ENCODE measurements around the gene TOMM5. TPM values are rescaled to one million over a fixed set of nuclear protein-coding genes. Genes with fewer than 3 reads are reported as not detected.
"Not testable (repeated sequence)": the region's sequence is repeated elsewhere in the genome, so short reads cannot be mapped to it uniquely, and the experiment has no call there.

The TOMM5 gene
- total RNA-seq, 2 experiments from 2014 or later, result 91.6 to 113 TPM

- H3K36me3 Mint-ChIP-seq; H3K4me3 Mint-ChIP-seq; ATAC-seq; DNase-seq; CTCF ChIA-PET; H3K4me1 Mint-ChIP-seq; H3K9me3 Mint-ChIP-seq (ENCODE audit: low read depth); H3K27ac Mint-ChIP-seq: not testable (repeated sequence)
- H3K27me3 Mint-ChIP-seq, result peaks cover 49% of the 10 kb centered on the region
Measured at GRCh38 chr9:37602061-37602460, 9.7 kb upstream of the TOMM5 start.

- Mint-ChIP-seq H3K27ac (no peak overlapping the region), H3K4me1 (peaks cover 16% of the 10 kb centered on the region), H3K4me3 (no peak overlapping the region), H3K36me3 (peaks cover 2% of the 10 kb centered on the region), H3K27me3 (peaks cover 41% of the 10 kb centered on the region), H3K9me3 (ENCODE audit: low read depth) (no peaks in the 10 kb centered on the region)
- ATAC-seq (no peak), DNase-seq (no peak)
- CTCF ChIA-PET, result interaction anchor here (1.4 kb wide), 1 partner anchor 18 kb away, joined by 6 read pairs; no protein-coding TSS in a partner anchor
Measured at GRCh38 chr9:37596504-37596903, 4.1 kb upstream of the TOMM5 start.

- Mint-ChIP-seq H3K36me3 (peaks cover 9% of the 10 kb centered on the region), H3K4me1 (peaks cover 33% of the 10 kb centered on the region), H3K27me3 (peaks cover 29% of the 10 kb centered on the region), H3K27ac (no peak overlapping the region), H3K9me3 (ENCODE audit: low read depth) (no peaks in the 10 kb centered on the region), H3K4me3 (peak overlapping the region; percentile 47)
- no peak for DNase-seq
- ATAC-seq, result no peak
- CTCF ChIA-PET, result interaction anchor here (1.3 to 1.4 kb wide), 3 partner anchors 9 to 18 kb away, joined by 3 to 6 read pairs (median 4); partner anchors contain the start of gene FBXO10
Measured at GRCh38 chr9:37593883-37594448, 1.6 kb upstream of the TOMM5 start.

- peaks cover 53% of the 10 kb centered on the region for H3K36me3 Mint-ChIP-seq
- H3K27ac Mint-ChIP-seq, result no peak overlapping the region
- H3K9me3 Mint-ChIP-seq (ENCODE audit: low read depth), result no peaks in the 10 kb centered on the region
- ATAC-seq (no peak), DNase-seq (no peak)
- H3K27me3 Mint-ChIP-seq, result no peaks in the 10 kb centered on the region
- peaks cover 26% of the 10 kb centered on the region for H3K4me1 Mint-ChIP-seq
- CTCF ChIA-PET, result interaction anchor here (2.5 kb wide), 1 partner anchor 8 kb away, joined by 11 read pairs; no protein-coding TSS in a partner anchor
- no peak overlapping the region for H3K4me3 Mint-ChIP-seq
Measured at GRCh38 chr9:37587521-37587920, 4.9 kb downstream of the TOMM5 start.

- Mint-ChIP-seq H3K9me3 (ENCODE audit: low read depth) (no peaks in the 10 kb centered on the region), H3K4me1 (peaks cover 4% of the 10 kb centered on the region), H3K27me3 (no peaks in the 10 kb centered on the region), H3K4me3 (no peak overlapping the region), H3K27ac (no peak overlapping the region), H3K36me3 (peaks cover 48% of the 10 kb centered on the region)
- no peak for ATAC-seq
- DNase-seq, result no peak
- CTCF ChIA-PET, result interaction anchor here (0.6 to 2.2 kb wide), 4 partner anchors 8 to 102 kb away, joined by 3 to 10 read pairs (median 4); partner anchors contain the start of gene TOMM5
Measured at GRCh38 chr9:37583522-37584121, 8.8 kb downstream of the TOMM5 start.

GRCh38 chr9:37582548-37583157 is 9.7 kb downstream of the TOMM5 start:
- ATAC-seq, result no peak
- CTCF ChIA-PET, result interaction anchor here (0.5 to 1.6 kb wide), 4 partner anchors 9 to 237 kb away, joined by 3 to 10 read pairs (median 4); partner anchors contain the start of gene TOMM5
- Mint-ChIP-seq H3K27me3 (no peaks in the 10 kb centered on the region), H3K4me1 (peaks cover 2% of the 10 kb centered on the region), H3K4me3 (no peak overlapping the region), H3K27ac (peak overlapping the region; percentile 27), H3K9me3 (ENCODE audit: low read depth) (no peaks in the 10 kb centered on the region), H3K36me3 (peaks cover 45% of the 10 kb centered on the region)
- no peak for DNase-seq

GRCh38 chr9:37575921-37576721 is 16.3 kb downstream of the TOMM5 start, which contains the start of gene FBXO10:
Gene FBXO10 (minus strand): TSS chr9:37576380. CDS start chr9:37541768, 34,612 bp downstream.
- peak; percentile 86 for ATAC-seq
- DNase-seq, result peak; percentile 55
- Mint-ChIP-seq H3K27me3 (peaks cover 7% of the 10 kb centered on the region), H3K9me3 (ENCODE audit: low read depth) (no peaks in the 10 kb centered on the region), H3K4me3 (peak within 1 kb of the TSS; percentile 79), H3K36me3 (peaks cover 4% of the 10 kb centered on the region), H3K4me1 (peaks cover 14% of the 10 kb centered on the region), H3K27ac (no peak within 1 kb of the TSS)
- CTCF ChIA-PET, result interaction anchor here (0.6 to 2.2 kb wide), 6 partner anchors 10 to 174 kb away, joined by 3 to 9 read pairs (median 4); partner anchors contain the start of gene TOMM5

GRCh38 chr9:37575511-37575914 is 16.9 kb downstream of the TOMM5 start:
- H3K4me3 Mint-ChIP-seq, result peak overlapping the region; percentile 60
- DNase-seq (no peak), ATAC-seq (no peak)
- H3K36me3 Mint-ChIP-seq, result peaks cover 5% of the 10 kb centered on the region
- CTCF ChIA-PET, result interaction anchor here (0.6 to 2.2 kb wide), 3 partner anchors 15 to 94 kb away, joined by 4 to 9 read pairs (median 8); partner anchors contain the start of gene TOMM5
- H3K4me1 Mint-ChIP-seq, result peaks cover 14% of the 10 kb centered on the region
- no peaks in the 10 kb centered on the region for H3K9me3 Mint-ChIP-seq (ENCODE audit: low read depth)
- H3K27ac Mint-ChIP-seq, result no peak overlapping the region
- peaks cover 7% of the 10 kb centered on the region for H3K27me3 Mint-ChIP-seq

- no peak for ATAC-seq
- Mint-ChIP-seq H3K36me3 (peaks cover 3% of the 10 kb centered on the region), H3K27me3 (peaks cover 7% of the 10 kb centered on the region), H3K27ac (no peak overlapping the region), H3K9me3 (ENCODE audit: low read depth) (no peaks in the 10 kb centered on the region), H3K4me3 (peak overlapping the region; percentile 60), H3K4me1 (peaks cover 14% of the 10 kb centered on the region)
- DNase-seq, result no peak
- CTCF ChIA-PET, result interaction anchor here (0.8 to 1.3 kb wide), 2 partner anchors 9 to 17 kb away, joined by 3 to 4 read pairs; no protein-coding TSS in a partner anchor
Measured at GRCh38 chr9:37575001-37575400, 17.4 kb downstream of the TOMM5 start.

GRCh38 chr9:37574241-37574721 is 18.1 kb downstream of the TOMM5 start:
- H3K36me3 Mint-ChIP-seq, result peaks cover 3% of the 10 kb centered on the region
- peaks cover 14% of the 10 kb centered on the region for H3K4me1 Mint-ChIP-seq
- CTCF ChIA-PET, result interaction anchor here (0.8 to 1.3 kb wide), 2 partner anchors 10 to 18 kb away, joined by 3 to 4 read pairs; no protein-coding TSS in a partner anchor
- no peak overlapping the region for H3K27ac Mint-ChIP-seq
- DNase-seq, result no peak
- H3K4me3 Mint-ChIP-seq, result no peak overlapping the region
- no peak for ATAC-seq
- H3K9me3 Mint-ChIP-seq (ENCODE audit: low read depth), result no peaks in the 10 kb centered on the region
- H3K27me3 Mint-ChIP-seq, result peaks cover 7% of the 10 kb centered on the region

GRCh38 chr9:37571282-37571681 is 21.1 kb downstream of the TOMM5 start:
- Mint-ChIP-seq H3K27me3 (peaks cover 7% of the 10 kb centered on the region), H3K4me1 (peaks cover 7% of the 10 kb centered on the region), H3K4me3 (no peak overlapping the region), H3K9me3 (ENCODE audit: low read depth) (no peaks in the 10 kb centered on the region), H3K27ac (no peak overlapping the region), H3K36me3 (peaks cover 5% of the 10 kb centered on the region)
- ATAC-seq, result no peak
- DNase-seq, result no peak
- CTCF ChIA-PET, result no interaction called here

- Mint-ChIP-seq H3K4me3 (no peak overlapping the region), H3K27me3 (no peaks in the 10 kb centered on the region), H3K27ac (no peak overlapping the region), H3K9me3 (ENCODE audit: low read depth) (peaks cover 10% of the 10 kb centered on the region), H3K4me1 (no peaks in the 10 kb centered on the region), H3K36me3 (peaks cover 26% of the 10 kb centered on the region)
- CTCF ChIA-PET, result no interaction called here
- DNase-seq, result no peak
- no peak for ATAC-seq
Measured at GRCh38 chr9:37566716-37567115, 25.7 kb downstream of the TOMM5 start.
